HG02938 (cell line): ENCODE measurements around the gene PKLR.
A peak's percentile ranks its signal among the peaks of the same experiment; 100 is the strongest.
"Not testable (repeated sequence)": the region's sequence is repeated elsewhere in the genome, so short reads cannot be mapped to it uniquely, and the experiment has no call there.

ENCODE experiments used
- ATAC-seq: cut with Tn5 transposase; IDR thresholded peaks from one replicate; pipeline ENCODE4 v1.9.1; 2021; ENCODE audit warnings: mild to moderate bottlenecking, moderate library complexity; ENCODE audit not compliant: unreplicated experiment

PKLR gene

GRCh38 chr1:155260276-155260675 lies 41.0 kb downstream of the PKLR start:
- ATAC-seq = no peak

- ATAC-seq = no peak
Measured at GRCh38 chr1:155256058-155256852, 45.0 kb downstream of the PKLR start.

GRCh38 chr1:155255243-155256007 lies 45.8 kb downstream of the PKLR start, which contains the start of gene ENTREP3:
TSS of gene ENTREP3 (minus strand) at chr1:155255483. CDS start at chr1:155254877, 606 bp downstream.
- ATAC-seq = peak; percentile 58

GRCh38 chr1:155254714-155255242 lies 46.5 kb downstream of the PKLR start:
- ATAC-seq = no peak

GRCh38 chr1:155254228-155254713 lies 47.0 kb downstream of the PKLR start:
- no peak for ATAC-seq

GRCh38 chr1:155253797-155254196 lies 47.4 kb downstream of the PKLR start:
- no peak for ATAC-seq

- ATAC-seq = no peak
Measured at GRCh38 chr1:155253208-155253607, 48.0 kb downstream of the PKLR start.

GRCh38 chr1:155251566-155251965 lies 49.7 kb downstream of the PKLR start:
- no peak for ATAC-seq

- ATAC-seq = peak; percentile 76
Measured at GRCh38 chr1:155250633-155251449, 50.4 kb downstream of the PKLR start.

GRCh38 chr1:155250246-155250632 lies 51.0 kb downstream of the PKLR start:
- ATAC-seq = peak; percentile 13

GRCh38 chr1:155247667-155248553 lies 53.3 kb downstream of the PKLR start:
- no peak for ATAC-seq

GRCh38 chr1:155246796-155247195 lies 54.4 kb downstream of the PKLR start:
- ATAC-seq = not testable (repeated sequence)

- ATAC-seq = no peak
Measured at GRCh38 chr1:155245163-155245524, 56.1 kb downstream of the PKLR start.

- ATAC-seq = peak; percentile 83
Measured at GRCh38 chr1:155244368-155245162, 56.7 kb downstream of the PKLR start.

- no peak for ATAC-seq
Measured at GRCh38 chr1:155242805-155243358, 58.4 kb downstream of the PKLR start.

GRCh38 chr1:155241841-155242264 lies 59.4 kb downstream of the PKLR start:
- ATAC-seq = no peak

GRCh38 chr1:155241069-155241679 lies 60.1 kb downstream of the PKLR start:
- no peak for ATAC-seq
